Left lung (tissue), 10 donors: ENCODE measurements around the gene TNIP1. TPM values are rescaled to one million over a fixed set of nuclear protein-coding genes. Genes with fewer than 3 reads are reported as not detected.
A peak's percentile ranks its signal among the peaks of the same experiment; 100 is the strongest.

Experiments used
- ATAC-seq: fragments of 200-7000 bp; cut with Tn5 transposase; one replicate; pipeline ENCODE4 v1.9.1; 2020; ENCODE audit warnings: moderate library complexity
- DNase-seq, 4 donors: peaks; one replicate each; pipeline ENCODE4 v3.0.0-alpha.2; 2013 to 2020
- H3K27ac ChIP-seq, 2 donors: fragments of 200-600 bp; sonication (generic) in 1 of 2; one replicate each; pipeline versions ENCODE4 v1.5.0 to v1.8.0; 2020 to 2021
- H3K27me3 ChIP-seq, 2 donors: fragments of 200-600 bp; sonication (generic) in 1 of 2; one replicate each; pipeline versions ENCODE4 v1.5.0 to v1.8.0; 2020 to 2021
- H3K36me3 ChIP-seq, 2 donors: fragments of 200-600 bp; sonication (generic) in 1 of 2; one replicate each; pipeline versions ENCODE4 v1.5.0 to v1.8.0; 2020 to 2021
- H3K4me1 ChIP-seq, 2 donors: fragments of 200-600 bp; one replicate each; pipeline ENCODE4 v1.8.0; 2021
- H3K4me3 ChIP-seq, 2 donors: fragments of 200-600 bp; sonication (generic) in 1 of 2; one replicate each; pipeline versions ENCODE4 v1.5.0 to v1.8.0; 2020 to 2021; ENCODE audit warnings: mild to moderate bottlenecking in 1 of 2
- H3K9me3 ChIP-seq, 2 donors: fragments of 200-600 bp; sonication (generic) in 1 of 2; one replicate each; pipeline versions ENCODE4 v1.5.0 to v1.8.0; 2020 to 2021
- intact Hi-C, 2 donors: fragments of 100-400 bp; cut with DNase I; formaldehyde crosslinking; loops; one replicate each; pipeline versions ENCODE4 v1.11.2 to v1.14.2; 2022
- polyA plus RNA-seq, 6 donors: library from polyadenylated mRNA; unstranded; fragments of 120-200 nt; gene quantifications; one replicate each; pipeline ENCODE4 v1.2.1, GENCODE V29; 2013; ENCODE audit not compliant: insufficient read length in 6 of 6
- total RNA-seq, 2 donors: library from RNA; stranded (reverse); fragmentation: NEBNext Ultra II Directional; extraction: Animal tissue kit (Norgen Biotek cat#: 25700); gene quantifications; one replicate each; pipeline ENCODE4 v1.2.1, GENCODE V29; 2021
- TF ChIP-seq, protein P1 (sequence below), 2 donors: fragments of 200-600 bp; sonication (generic) in 1 of 2; IDR thresholded peaks; one replicate each; pipeline versions ENCODE4 v1.5.0 to v1.8.0; 2021; ENCODE audit warnings: antibody characterized with exemption in 2 of 2
- donor health status: DM: no; HTN: yes; CAD: no.
- donor health status: DM: no; HTN: no; CAD: no.

The TNIP1 gene
- total and polyA plus RNA-seq, 8 donors: 82.3 to 133 (median 84.2) TPM

DNA sequence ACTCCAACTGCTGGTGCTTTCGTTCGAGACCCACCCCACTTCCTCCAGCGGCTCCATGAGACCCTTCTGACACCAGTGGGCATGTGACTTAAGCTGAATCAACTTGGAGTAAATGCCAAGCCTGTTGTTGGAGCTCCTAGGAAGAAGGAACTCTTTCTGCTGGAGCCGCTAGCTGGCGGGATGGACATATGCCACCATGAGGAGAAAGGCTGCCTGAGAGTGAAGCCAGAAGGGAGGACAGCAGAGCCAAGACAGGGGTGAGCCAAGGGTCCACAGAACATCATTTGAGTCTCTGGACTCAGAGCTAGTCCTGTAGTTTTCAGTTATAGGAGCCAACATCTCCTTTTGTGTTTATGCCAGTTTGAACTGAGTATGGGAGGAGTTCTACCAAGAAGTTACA is 40.8 kb upstream of the TNIP1 start:
- Histone ChIP-seq H3K4me1 (peaks cover 0 to 27% of the 10 kb centered on the region in 2 donors), H3K36me3 (peaks cover 0 to 85% of the 10 kb centered on the region in 2 donors), H3K9me3 (no peaks in the 10 kb centered on the region), H3K4me3 (no peak overlapping the region), H3K27ac (no peak overlapping the region), H3K27me3 (no peaks in the 10 kb centered on the region)
- TF ChIP-seq, protein P1, sequence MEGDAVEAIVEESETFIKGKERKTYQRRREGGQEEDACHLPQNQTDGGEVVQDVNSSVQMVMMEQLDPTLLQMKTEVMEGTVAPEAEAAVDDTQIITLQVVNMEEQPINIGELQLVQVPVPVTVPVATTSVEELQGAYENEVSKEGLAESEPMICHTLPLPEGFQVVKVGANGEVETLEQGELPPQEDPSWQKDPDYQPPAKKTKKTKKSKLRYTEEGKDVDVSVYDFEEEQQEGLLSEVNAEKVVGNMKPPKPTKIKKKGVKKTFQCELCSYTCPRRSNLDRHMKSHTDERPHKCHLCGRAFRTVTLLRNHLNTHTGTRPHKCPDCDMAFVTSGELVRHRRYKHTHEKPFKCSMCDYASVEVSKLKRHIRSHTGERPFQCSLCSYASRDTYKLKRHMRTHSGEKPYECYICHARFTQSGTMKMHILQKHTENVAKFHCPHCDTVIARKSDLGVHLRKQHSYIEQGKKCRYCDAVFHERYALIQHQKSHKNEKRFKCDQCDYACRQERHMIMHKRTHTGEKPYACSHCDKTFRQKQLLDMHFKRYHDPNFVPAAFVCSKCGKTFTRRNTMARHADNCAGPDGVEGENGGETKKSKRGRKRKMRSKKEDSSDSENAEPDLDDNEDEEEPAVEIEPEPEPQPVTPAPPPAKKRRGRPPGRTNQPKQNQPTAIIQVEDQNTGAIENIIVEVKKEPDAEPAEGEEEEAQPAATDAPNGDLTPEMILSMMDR (IDR thresholded peaks at IDR 0.05): no peak
- no peak for ATAC-seq
- peak in 2 of 4 donors; percentile 55 to 80 for DNase-seq
- intact Hi-C loops: no loop called here

- no peaks in the 10 kb centered on the region for H3K27me3 ChIP-seq
- no peak overlapping the region for H3K27ac ChIP-seq
- ATAC-seq: no peak
- no peak for DNase-seq
- TF ChIP-seq, protein P1 (IDR thresholded peaks at IDR 0.05): no peak
- H3K4me1 ChIP-seq: peaks cover 0 to 21% of the 10 kb centered on the region in 2 donors
- no peaks in the 10 kb centered on the region for H3K9me3 ChIP-seq
- no peak overlapping the region for H3K4me3 ChIP-seq
- peaks cover 0 to 88% of the 10 kb centered on the region in 2 donors for H3K36me3 ChIP-seq
- intact Hi-C loops: no loop called here
Measured at GRCh38 chr5:151121095-151121494, 40.3 kb upstream of the TNIP1 start.

DNA sequence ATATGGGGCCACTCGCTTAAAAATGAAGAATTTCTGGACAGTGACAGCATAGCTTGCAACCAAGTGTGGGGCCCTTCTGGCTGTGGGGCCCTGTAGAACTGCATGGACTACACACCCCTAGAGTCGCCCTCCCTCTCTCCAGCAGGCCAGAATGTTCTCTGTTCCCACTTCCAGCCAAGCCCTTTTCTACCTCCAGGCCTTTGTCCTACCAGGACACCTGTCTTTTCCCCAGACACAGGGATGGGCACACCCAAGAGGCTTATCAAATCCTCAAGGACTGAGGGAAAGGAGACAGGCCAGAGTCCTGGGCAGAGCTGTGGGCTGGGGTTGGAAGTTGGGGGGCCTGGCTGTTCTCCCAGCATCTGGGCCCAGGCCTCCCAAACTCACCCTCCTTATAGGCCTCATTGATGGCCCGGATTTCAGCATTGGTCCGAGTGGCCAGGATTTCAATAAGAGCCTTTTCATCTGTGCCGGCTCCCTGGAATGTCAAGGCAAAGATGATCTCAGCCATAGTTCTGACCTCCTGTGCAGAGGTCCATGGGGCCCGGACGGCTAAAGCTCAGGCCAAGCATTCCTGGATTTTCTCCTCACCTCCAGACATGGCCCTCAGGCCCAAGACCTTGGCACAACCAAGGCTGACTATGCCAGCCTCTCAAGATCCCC is 38.2 kb upstream of the TNIP1 start:
- Histone ChIP-seq H3K27me3 (no peaks in the 10 kb centered on the region), H3K36me3 (peaks cover 0 to 80% of the 10 kb centered on the region in 2 donors), H3K4me1 (peaks cover 0 to 21% of the 10 kb centered on the region in 2 donors), H3K27ac (no peak overlapping the region), H3K4me3 (no peak overlapping the region), H3K9me3 (no peaks in the 10 kb centered on the region)
- no peak for DNase-seq
- TF ChIP-seq, protein P1 (IDR thresholded peaks at IDR 0.05): no peak
- no peak for ATAC-seq
- intact Hi-C loops: loop anchor here in 1 of 2 donors (10.0 kb wide), 1 partner anchor 64 kb away; no protein-coding TSS in a partner anchor

- TF ChIP-seq, protein P1 (IDR thresholded peaks at IDR 0.05): peak; percentile 86 to 92
- Histone ChIP-seq H3K27me3 (no peaks in the 10 kb centered on the region), H3K27ac (no peak overlapping the region), H3K9me3 (no peaks in the 10 kb centered on the region), H3K36me3 (peaks cover 0 to 73% of the 10 kb centered on the region in 2 donors), H3K4me1 (peaks cover 0 to 17% of the 10 kb centered on the region in 2 donors), H3K4me3 (no peak overlapping the region)
- ATAC-seq: peak; percentile 96
- intact Hi-C loops: loop anchor here (2.0 to 10.0 kb wide), 2 partner anchors 61 to 65 kb away; no protein-coding TSS in a partner anchor
- peak; percentile 46 to 93 (median 72) for DNase-seq
Measured at GRCh38 chr5:151115272-151115905, 34.6 kb upstream of the TNIP1 start.

DNA sequence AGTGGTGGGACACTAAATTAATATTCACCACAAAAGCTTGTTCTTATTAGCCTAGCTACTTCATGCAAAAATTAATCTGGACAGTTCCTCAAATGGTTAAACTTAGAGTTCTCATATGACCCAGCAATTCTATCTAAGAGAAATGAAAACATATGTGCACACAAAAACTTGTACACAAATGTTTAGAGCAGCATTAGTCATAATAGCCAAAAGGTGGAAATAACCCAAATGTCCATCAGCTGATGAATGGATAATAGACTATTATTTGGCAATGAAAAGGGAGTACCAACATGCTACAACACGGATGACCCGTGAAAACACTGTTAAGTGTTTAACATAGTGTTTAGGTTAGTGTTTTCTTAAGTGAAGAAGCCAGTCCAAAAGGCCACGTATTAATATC is 32.8 kb upstream of the TNIP1 start:
- Histone ChIP-seq H3K4me3 (no peak overlapping the region), H3K27me3 (no peaks in the 10 kb centered on the region), H3K27ac (no peak overlapping the region), H3K36me3 (peaks cover 0 to 73% of the 10 kb centered on the region in 2 donors), H3K9me3 (no peaks in the 10 kb centered on the region), H3K4me1 (peaks cover 0 to 22% of the 10 kb centered on the region in 2 donors)
- intact Hi-C loops: loop anchor here (2.0 to 10.0 kb wide), 3 partner anchors 59 to 111 kb away; no protein-coding TSS in a partner anchor
- ATAC-seq (no peak), DNase-seq (no peak)
- TF ChIP-seq, protein P1 (IDR thresholded peaks at IDR 0.05): no peak
